Measurements from ENCODE around the gene ZNF579. TPM values are rescaled to one million over a fixed set of nuclear protein-coding genes. Genes with fewer than 3 reads are reported as not detected.

ZNF579 gene
- total RNA-seq (2022; extraction: Qiagen RNA extraction; ENCODE audit: low read depth): 14.6 to 28.1 TPM (median 24.1 TPM) in 5 replicates

DNA sequence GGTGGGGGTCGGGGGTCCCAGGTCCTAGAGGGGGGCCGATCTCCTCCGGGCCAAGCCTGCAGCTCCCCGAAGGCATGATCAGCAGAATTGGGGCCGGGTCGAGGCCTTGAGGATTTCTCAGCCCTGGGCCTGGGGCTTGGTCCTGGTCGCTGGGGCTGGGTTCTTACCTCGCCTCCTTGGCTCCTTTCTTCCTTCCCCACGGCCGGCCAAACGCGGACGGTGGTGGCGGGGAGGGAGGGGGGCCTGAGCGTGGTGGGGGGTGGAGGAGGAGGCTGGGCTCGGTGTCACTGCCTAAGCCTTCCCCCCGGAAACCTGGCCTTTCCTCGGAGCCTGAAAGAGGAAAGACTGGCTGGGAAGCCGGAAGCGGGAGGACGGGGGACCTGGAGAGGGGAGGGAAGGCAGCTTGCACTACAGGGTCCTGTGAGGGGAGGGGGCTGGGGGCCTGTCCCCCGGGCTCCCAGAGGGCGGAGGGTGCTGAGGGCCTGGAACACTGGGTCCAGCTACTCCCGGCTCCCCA is at the start of gene ZNF579:
ZNF579 (minus strand) TSS at position 221 of the 517 bp plus-strand sequence. CDS start 1,209 bp downstream, outside the sequence.

GRCh38 chr19:55624109-55625003 is 43.7 kb upstream of the ZNF579 start, which contains the start of gene ZNF784:
Gene ZNF784 (minus strand): TSS chr19:55624566. CDS start chr19:55624561, 5 bp downstream.

DNA sequence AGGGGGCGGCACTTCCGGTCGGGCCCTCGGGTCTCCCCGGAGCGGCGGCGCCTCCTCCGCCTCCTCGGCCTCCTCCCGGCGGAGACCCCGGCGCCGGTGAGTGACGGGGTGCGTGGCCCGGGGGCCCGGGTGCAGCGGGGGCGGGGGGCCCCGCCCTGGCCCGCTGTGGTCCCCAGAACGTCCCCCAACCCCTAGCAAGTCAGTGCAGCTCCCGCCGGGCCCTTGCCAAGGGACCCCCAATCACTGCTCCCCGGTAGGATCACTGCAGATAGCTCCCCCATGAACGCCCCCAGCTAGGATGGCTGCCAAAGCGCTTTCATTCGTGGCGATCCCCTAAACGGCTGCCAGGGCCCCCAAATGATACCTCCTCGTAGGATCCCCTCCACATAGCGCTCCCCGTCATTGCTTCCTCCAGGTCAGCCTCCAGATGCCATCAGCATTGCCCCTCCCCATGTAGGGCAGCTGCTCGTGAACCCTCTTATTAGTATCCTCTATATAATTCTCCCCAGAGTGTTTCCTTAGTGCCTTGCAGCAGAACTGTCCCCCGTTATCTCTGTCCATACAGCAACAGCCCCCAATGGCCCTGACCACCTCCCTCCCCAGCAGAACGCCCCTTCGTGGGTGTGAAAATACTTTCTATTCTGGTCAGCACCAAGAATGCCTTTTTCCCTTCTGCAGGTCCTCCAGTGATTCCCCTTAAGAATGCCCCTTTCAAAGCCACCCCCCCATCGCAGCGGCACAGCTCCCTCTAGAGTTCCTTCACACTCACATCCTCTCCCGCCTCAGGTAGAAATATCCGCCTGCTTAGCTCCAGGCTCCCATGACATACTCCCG is 25.2 kb upstream of the ZNF579 start, which contains the start of gene ZNF865:
ZNF865 (plus strand) TSS at position 11 of the 834 bp plus-strand sequence. CDS start 7,972 bp downstream, outside the sequence.

GRCh38 chr19:55599842-55600661 is 19.4 kb upstream of the ZNF579 start, which contains the start of gene ZNF524:
Gene ZNF524 (plus strand): TSS chr19:55600288. CDS start chr19:55602113, 1,825 bp downstream.

GRCh38 chr19:55599468-55599841 is 18.8 kb upstream of the ZNF579 start, which contains the start of gene FIZ1:
Gene FIZ1 (minus strand): TSS chr19:55599517. CDS start chr19:55597865, 1,652 bp downstream.

DNA sequence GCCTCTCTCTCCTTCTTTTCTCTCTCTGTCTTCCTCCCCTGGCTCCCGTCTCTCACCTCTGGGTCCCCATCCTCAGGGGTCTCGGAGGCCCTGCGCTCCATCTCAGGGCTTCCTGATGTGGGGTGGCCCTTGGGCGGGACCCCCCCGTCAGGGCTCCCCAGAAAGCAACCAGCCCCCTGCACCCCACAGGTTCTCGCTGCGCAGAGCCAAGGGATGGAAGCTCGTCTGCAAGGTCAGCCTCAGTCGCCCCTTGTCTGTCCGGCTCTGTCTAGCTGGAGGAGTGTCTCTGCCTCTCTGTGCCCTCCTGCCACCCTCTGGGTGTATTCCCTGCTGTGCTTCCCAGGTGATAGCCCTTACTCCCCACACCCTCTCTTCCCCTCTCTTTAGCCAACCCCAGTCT is 35.2 kb downstream of the ZNF579 start, which contains the start of gene SBK3:
SBK3 (minus strand) TSS at position 101 of the 400 bp plus-strand sequence; CDS start at position 101, 0 bp downstream.

GRCh38 chr19:55536951-55537740 is 43.5 kb downstream of the ZNF579 start, which contains the start of gene SBK2:
Gene SBK2 (minus strand): TSS chr19:55537133. CDS start chr19:55536294, 839 bp downstream.

Other genes with a start within 250 kb of the ZNF579 start
- 7.5 to 12.2 TPM (median 9.8 TPM) in 5 replicates for gene KMT5C, start 241.0 kb downstream of the ZNF579 start, total RNA-seq (2022; extraction: Qiagen RNA extraction; ENCODE audit: low read depth)
- gene COX6B2, start 226.1 kb downstream of the ZNF579 start, total RNA-seq (2022; extraction: Qiagen RNA extraction; ENCODE audit: low read depth): 0.93 to 1.6 TPM (median 1.0 TPM) in 5 replicates
- gene GARIN5B, start 217.6 kb downstream of the ZNF579 start, total RNA-seq (2022; extraction: Qiagen RNA extraction; ENCODE audit: low read depth): 0.11 to 0.24 TPM (median 0.18 TPM) in 5 replicates
- gene IL11, start 210.4 kb downstream of the ZNF579 start, total RNA-seq (2022; extraction: Qiagen RNA extraction; ENCODE audit: low read depth): 80.6 to 115 TPM (median 100 TPM) in 5 replicates
- 1.2 to 3.3 TPM (median 2.2 TPM) in 5 replicates for gene TMEM190, start 204.0 kb downstream of the ZNF579 start, total RNA-seq (2022; extraction: Qiagen RNA extraction; ENCODE audit: low read depth)
- 2.3 to 10.5 TPM (median 6.4 TPM) in 5 replicates for gene TMEM238, start 196.6 kb downstream of the ZNF579 start, total RNA-seq (2022; extraction: Qiagen RNA extraction; ENCODE audit: low read depth)
- gene RPL28, start 194.9 kb downstream of the ZNF579 start, total RNA-seq (2022; extraction: Qiagen RNA extraction; ENCODE audit: low read depth): 2,493 to 3,190 TPM (median 2,735 TPM) in 5 replicates
- gene UBE2S, start 173.1 kb downstream of the ZNF579 start, total RNA-seq (2022; extraction: Qiagen RNA extraction; ENCODE audit: low read depth): 269 to 476 TPM (median 433 TPM) in 5 replicates
- 0.01 TPM in 1 of 5 replicates, not detected in the others for gene SHISA7, start 137.5 kb downstream of the ZNF579 start, total RNA-seq (2022; extraction: Qiagen RNA extraction; ENCODE audit: low read depth)
- 54.0 to 64.5 TPM (median 63.3 TPM) in 5 replicates for gene ISOC2, start 119.2 kb downstream of the ZNF579 start, total RNA-seq (2022; extraction: Qiagen RNA extraction; ENCODE audit: low read depth)
- not detected in 5 replicates for gene C19orf85, start 116.1 kb downstream of the ZNF579 start, total RNA-seq (2022; extraction: Qiagen RNA extraction; ENCODE audit: low read depth)
- gene ZNF628, start 104.2 kb downstream of the ZNF579 start, total RNA-seq (2022; extraction: Qiagen RNA extraction; ENCODE audit: low read depth): 3.7 to 10.2 TPM (median 6.9 TPM) in 5 replicates
- gene NAT14, start 95.7 kb downstream of the ZNF579 start, total RNA-seq (2022; extraction: Qiagen RNA extraction; ENCODE audit: low read depth): 38.9 to 58.1 TPM (median 52.3 TPM) in 5 replicates
- 0.57 to 1.6 TPM (median 0.99 TPM) in 5 replicates for gene SSC5D, start 92.4 kb downstream of the ZNF579 start, total RNA-seq (2022; extraction: Qiagen RNA extraction; ENCODE audit: low read depth)
- 2.0 to 2.9 TPM (median 2.2 TPM) in 5 replicates for gene SBK2, start 43.7 kb downstream of the ZNF579 start, total RNA-seq (2022; extraction: Qiagen RNA extraction; ENCODE audit: low read depth)
- 1.7 to 2.4 TPM (median 2.2 TPM) in 5 replicates for gene SBK3, start 35.3 kb downstream of the ZNF579 start, total RNA-seq (2022; extraction: Qiagen RNA extraction; ENCODE audit: low read depth)
- 22.2 to 26.3 TPM (median 25.2 TPM) in 5 replicates for gene FIZ1, start 18.7 kb upstream of the ZNF579 start, total RNA-seq (2022; extraction: Qiagen RNA extraction; ENCODE audit: low read depth)
- gene ZNF524, start 19.4 kb upstream of the ZNF579 start, total RNA-seq (2022; extraction: Qiagen RNA extraction; ENCODE audit: low read depth): 12.1 to 19.8 TPM (median 17.6 TPM) in 5 replicates
- gene ZNF865, start 24.8 kb upstream of the ZNF579 start, total RNA-seq (2022; extraction: Qiagen RNA extraction; ENCODE audit: low read depth): 7.2 to 14.6 TPM (median 13.0 TPM) in 5 replicates
- 4.6 to 7.3 TPM (median 6.2 TPM) in 5 replicates for gene ZNF784, start 43.7 kb upstream of the ZNF579 start, total RNA-seq (2022; extraction: Qiagen RNA extraction; ENCODE audit: low read depth)
- 27.7 to 54.4 TPM (median 43.3 TPM) in 5 replicates for gene ZNF580, start 60.2 kb upstream of the ZNF579 start, total RNA-seq (2022; extraction: Qiagen RNA extraction; ENCODE audit: low read depth)
- 41.4 to 47.7 TPM (median 45.7 TPM) in 5 replicates for gene ZNF581, start 62.8 kb upstream of the ZNF579 start, total RNA-seq (2022; extraction: Qiagen RNA extraction; ENCODE audit: low read depth)
- 12.4 to 17.8 TPM (median 15.3 TPM) in 5 replicates for gene CCDC106, start 67.4 kb upstream of the ZNF579 start, total RNA-seq (2022; extraction: Qiagen RNA extraction; ENCODE audit: low read depth)
- 262 to 319 TPM (median 307 TPM) in 5 replicates for gene U2AF2, start 74.2 kb upstream of the ZNF579 start, total RNA-seq (2022; extraction: Qiagen RNA extraction; ENCODE audit: low read depth)
- 135 to 217 TPM (median 182 TPM) in 5 replicates for gene EPN1, start 94.4 kb upstream of the ZNF579 start, total RNA-seq (2022; extraction: Qiagen RNA extraction; ENCODE audit: low read depth)
- gene NLRP9, start 157.6 kb upstream of the ZNF579 start, total RNA-seq (2022; extraction: Qiagen RNA extraction; ENCODE audit: low read depth): not detected in 5 replicates
- gene RFPL4A, start 178.2 kb upstream of the ZNF579 start, total RNA-seq (2022; extraction: Qiagen RNA extraction; ENCODE audit: low read depth): 0.13 to 0.63 TPM (median 0.53 TPM) in 5 replicates
- gene RFPL4AL1, start 188.3 kb upstream of the ZNF579 start, total RNA-seq (2022; extraction: Qiagen RNA extraction; ENCODE audit: low read depth): 0.12 to 0.34 TPM (median 0.12 TPM) in 3 of 5 replicates, not detected in the others

Measured in A549 treated with DMSO at 1 μM for 4 hours (cell line).